ENCODE results near the gene TACO1.

DNA sequence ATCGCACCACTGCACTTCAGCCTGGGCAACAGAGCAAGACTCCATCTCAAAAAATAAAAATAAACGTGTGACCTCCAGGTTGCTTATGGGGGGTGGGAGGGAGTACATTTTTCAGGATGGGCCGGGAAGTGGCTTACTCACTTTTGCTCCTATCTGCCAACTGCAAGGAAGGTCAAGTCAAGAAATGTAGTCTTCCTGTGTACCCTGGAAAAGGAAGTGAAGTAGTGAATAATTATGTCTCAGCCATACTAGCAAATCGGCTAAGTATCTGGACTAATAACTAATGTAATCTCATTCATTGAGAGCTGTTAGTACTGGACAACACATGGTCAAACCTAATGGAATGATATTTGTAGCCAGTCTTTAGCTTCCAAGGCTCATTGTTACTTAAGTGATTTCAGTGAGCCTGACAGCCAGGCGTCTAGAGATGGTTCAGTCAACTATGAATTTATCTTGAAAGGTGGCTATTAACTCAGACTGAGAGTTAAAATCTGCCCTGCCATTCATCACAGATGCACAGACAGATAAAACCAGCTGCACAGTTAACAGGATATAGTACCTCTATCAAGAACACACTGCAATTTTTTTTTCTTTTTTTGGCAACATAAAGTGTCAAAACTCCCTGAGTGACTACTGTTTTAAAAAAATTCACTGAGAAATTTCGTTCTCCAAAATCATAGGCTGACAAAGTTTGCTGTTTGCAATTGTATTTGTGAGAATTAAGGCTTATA is 3.7 kb upstream of the TACO1 start:
- TF ChIP-seq, protein P1, sequence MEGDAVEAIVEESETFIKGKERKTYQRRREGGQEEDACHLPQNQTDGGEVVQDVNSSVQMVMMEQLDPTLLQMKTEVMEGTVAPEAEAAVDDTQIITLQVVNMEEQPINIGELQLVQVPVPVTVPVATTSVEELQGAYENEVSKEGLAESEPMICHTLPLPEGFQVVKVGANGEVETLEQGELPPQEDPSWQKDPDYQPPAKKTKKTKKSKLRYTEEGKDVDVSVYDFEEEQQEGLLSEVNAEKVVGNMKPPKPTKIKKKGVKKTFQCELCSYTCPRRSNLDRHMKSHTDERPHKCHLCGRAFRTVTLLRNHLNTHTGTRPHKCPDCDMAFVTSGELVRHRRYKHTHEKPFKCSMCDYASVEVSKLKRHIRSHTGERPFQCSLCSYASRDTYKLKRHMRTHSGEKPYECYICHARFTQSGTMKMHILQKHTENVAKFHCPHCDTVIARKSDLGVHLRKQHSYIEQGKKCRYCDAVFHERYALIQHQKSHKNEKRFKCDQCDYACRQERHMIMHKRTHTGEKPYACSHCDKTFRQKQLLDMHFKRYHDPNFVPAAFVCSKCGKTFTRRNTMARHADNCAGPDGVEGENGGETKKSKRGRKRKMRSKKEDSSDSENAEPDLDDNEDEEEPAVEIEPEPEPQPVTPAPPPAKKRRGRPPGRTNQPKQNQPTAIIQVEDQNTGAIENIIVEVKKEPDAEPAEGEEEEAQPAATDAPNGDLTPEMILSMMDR (optimal IDR thresholded peaks at IDR 0.05 in 1 of 3, IDR thresholded peaks at IDR 0.05 in 1 of 3, conservative IDR thresholded peaks at IDR 0.05 in 1 of 3; ENCODE audit: extremely low read depth in 1 of 3, insufficient read depth in 2 of 3, low read length in 3 of 3), result no peak
- TF ChIP-seq EZH2 (IDR thresholded peaks at IDR 0.05; ENCODE audit: low read length), result no peak

All from keratinocyte (primary cell).